ENCODE measurements around the gene PHLPP1. TPM values are rescaled to one million over a fixed set of nuclear protein-coding genes. Genes with fewer than 3 reads are reported as not detected.

PHLPP1 gene
- total and polyA plus RNA-seq, 12 donors = 13.8 to 61.6 (median 37.8) TPM

- Histone ChIP-seq H3K27ac (no peak overlapping the region), H3K4me1 (replicated peaks in 1 of 2) (peaks cover 18 to 38% of the 10 kb centered on the region in 2 donors), H3K4me3 (no peak overlapping the region), H3K36me3 (replicated peaks in 1 of 2) (no peaks in the 10 kb centered on the region), H3K27me3 (no peaks in the 10 kb centered on the region), H3K9me3 (replicated peaks in 1 of 3) (no peaks in the 10 kb centered on the region)
- WGBS, 4 donors = 41 to 83% (median 79%) methylated on average over 1 of the region's 1 CpG
- TF ChIP-seq CTCF (IDR thresholded peaks at IDR 0.05) = no peak
- TF ChIP-seq POLR2A (IDR thresholded peaks at IDR 0.05) = no peak
- intact Hi-C loops (cut with DNase I) = no loop called here
- DNase-seq = no peak
Observed at GRCh38 chr18:62938006-62938405, 222.7 kb downstream of the PHLPP1 start.

- no peak for DNase-seq
- no peak for TF ChIP-seq POLR2A (IDR thresholded peaks at IDR 0.05)
- no peak for TF ChIP-seq CTCF (IDR thresholded peaks at IDR 0.05)
- Histone ChIP-seq H3K27me3 (no peaks in the 10 kb centered on the region), H3K27ac (no peak overlapping the region), H3K4me3 (no peak overlapping the region), H3K4me1 (replicated peaks in 1 of 2) (peaks cover 18 to 38% of the 10 kb centered on the region in 2 donors), H3K36me3 (replicated peaks in 1 of 2) (no peaks in the 10 kb centered on the region), H3K9me3 (replicated peaks in 1 of 3) (no peaks in the 10 kb centered on the region)
- intact Hi-C loops (cut with DNase I) = no loop called here
Observed at GRCh38 chr18:62938487-62938886, 223.1 kb downstream of the PHLPP1 start.

GRCh38 chr18:62939433-62939832, 224.1 kb downstream of the PHLPP1 start:
- DNase-seq = no peak
- TF ChIP-seq CTCF (IDR thresholded peaks at IDR 0.05) = no peak
- TF ChIP-seq POLR2A (IDR thresholded peaks at IDR 0.05) = no peak
- WGBS, 4 donors = 34 to 41% (median 38%) methylated on average over 6 of the region's 6 CpGs
- Histone ChIP-seq H3K9me3 (replicated peaks in 1 of 3) (no peaks in the 10 kb centered on the region), H3K27me3 (no peaks in the 10 kb centered on the region), H3K36me3 (replicated peaks in 1 of 2) (no peaks in the 10 kb centered on the region), H3K27ac (peak overlapping the region in 2 of 5 donors; percentile 29 to 45), H3K4me3 (no peak overlapping the region), H3K4me1 (replicated peaks in 1 of 2) (peaks cover 18 to 38% of the 10 kb centered on the region in 2 donors)
- intact Hi-C loops (cut with DNase I) = no loop called here

- intact Hi-C loops (cut with DNase I) = no loop called here
- TF ChIP-seq POLR2A (IDR thresholded peaks at IDR 0.05) = no peak
- TF ChIP-seq CTCF (IDR thresholded peaks at IDR 0.05) = no peak
- Histone ChIP-seq H3K4me1 (replicated peaks in 1 of 2) (peaks cover 18 to 38% of the 10 kb centered on the region in 2 donors), H3K9me3 (replicated peaks in 1 of 3) (no peaks in the 10 kb centered on the region), H3K27me3 (no peaks in the 10 kb centered on the region), H3K27ac (peak overlapping the region in 3 of 5 donors; percentile 26 to 45 (median 29)), H3K36me3 (replicated peaks in 1 of 2) (no peaks in the 10 kb centered on the region), H3K4me3 (no peak overlapping the region)
- WGBS, 4 donors = 40 to 62% (median 56%) methylated on average over 3 of the region's 3 CpGs
- DNase-seq = peak in 2 of 7 donors; percentile 17 to 19
Observed at GRCh38 chr18:62939926-62940325, 224.6 kb downstream of the PHLPP1 start.
